ENCODE measurements around the gene GRK4.

The GRK4 gene

GRCh38 chr4:2934813-2935761, 28.3 kb upstream of the GRK4 start:
- TF ChIP-seq CTCF (IDR thresholded peaks at IDR 0.05) = no peak

DNA sequence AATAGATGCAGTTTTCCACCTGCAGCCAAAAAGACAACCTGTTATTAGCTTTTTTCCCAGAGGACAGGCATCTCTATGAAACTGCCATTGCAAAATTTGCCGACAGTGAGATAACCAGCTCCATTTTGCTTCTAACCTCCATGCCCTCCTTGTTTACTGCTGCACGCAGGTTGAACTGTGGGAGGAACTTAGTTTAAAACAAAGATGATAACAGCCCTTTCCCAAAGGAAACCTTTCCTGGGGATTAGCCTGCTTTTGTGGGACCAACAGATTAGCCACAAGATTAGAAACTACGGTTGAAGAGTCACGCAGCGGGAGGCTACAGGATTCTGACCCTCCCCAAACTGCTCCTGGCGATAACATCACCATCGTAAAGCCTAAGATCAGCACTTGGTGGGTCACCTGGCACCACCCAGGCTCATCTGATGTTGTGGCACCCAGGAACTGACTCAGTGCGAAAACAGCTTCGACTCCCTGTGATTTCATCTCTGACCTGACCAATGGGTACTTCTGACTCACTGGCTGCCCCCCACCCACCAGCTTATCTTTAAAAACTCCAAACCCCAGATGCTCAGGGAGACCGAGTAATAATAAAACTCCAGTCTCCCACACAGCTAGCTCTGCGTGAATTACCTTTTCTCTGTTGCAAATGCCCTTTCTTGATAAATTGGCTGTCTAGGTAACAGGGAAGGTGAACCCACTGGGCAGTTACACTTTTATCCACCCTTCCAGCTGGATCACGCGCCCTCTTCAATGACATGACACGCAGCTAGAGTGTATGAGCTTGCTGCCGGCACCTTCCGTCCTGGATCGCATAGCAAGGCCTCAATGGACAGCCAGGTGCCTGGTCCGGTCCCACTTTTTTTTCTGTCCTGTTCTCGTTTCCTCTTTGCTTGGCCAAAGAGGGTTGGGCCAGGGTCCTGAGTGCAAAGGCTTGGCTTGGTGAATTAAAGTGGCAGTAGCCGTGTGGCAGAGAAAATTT, 27.3 kb upstream of the GRK4 start:
- no peak for TF ChIP-seq CTCF (IDR thresholded peaks at IDR 0.05)

DNA sequence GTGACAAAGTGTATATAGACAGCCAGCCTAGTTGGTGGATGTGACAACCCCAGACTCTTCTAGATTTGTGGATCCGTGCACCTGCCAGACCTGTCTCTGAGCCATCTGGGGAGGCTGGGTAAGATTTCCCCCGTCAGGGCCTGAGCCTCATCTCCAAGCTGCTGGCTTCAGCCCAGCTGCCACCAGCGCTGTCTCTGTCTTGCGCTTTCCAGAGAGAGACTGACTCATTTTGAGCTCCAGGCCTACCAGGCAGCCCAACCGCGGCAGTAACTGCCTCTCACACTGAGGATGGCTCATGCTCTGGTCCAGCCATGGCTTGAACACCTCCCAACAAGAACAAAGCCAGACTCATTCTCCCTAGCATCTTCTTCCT, 26.6 kb upstream of the GRK4 start:
- no peak for TF ChIP-seq CTCF (IDR thresholded peaks at IDR 0.05)

GRCh38 chr4:2937146-2937857, 26.1 kb upstream of the GRK4 start:
- no peak for TF ChIP-seq CTCF (IDR thresholded peaks at IDR 0.05)

GRCh38 chr4:2937986-2938385, 25.4 kb upstream of the GRK4 start:
- no peak for TF ChIP-seq CTCF (IDR thresholded peaks at IDR 0.05)

DNA sequence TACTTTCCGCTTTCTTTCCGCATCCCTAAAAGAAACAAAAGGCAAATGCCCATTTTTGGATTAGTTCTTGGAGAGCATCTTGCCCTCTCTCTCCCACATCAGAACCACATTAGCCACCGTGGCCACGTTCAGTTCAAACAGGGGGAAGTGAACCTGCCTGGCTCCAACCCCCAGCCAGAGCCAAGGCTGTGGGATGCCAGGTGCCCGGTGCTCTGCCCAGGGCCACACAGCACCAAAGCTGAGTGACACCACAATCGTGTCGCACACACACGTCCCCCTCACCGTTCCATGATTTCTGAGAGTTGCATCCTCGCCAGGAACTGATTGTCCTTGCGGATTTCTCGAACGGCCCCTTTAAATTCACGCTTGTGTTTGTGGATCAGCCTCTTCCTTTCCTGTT, 24.5 kb upstream of the GRK4 start:
- TF ChIP-seq CTCF (IDR thresholded peaks at IDR 0.05) = no peak

All from LNCAP (cell line).